GM12874 (cell line): ENCODE data around the gene CTR9.
A peak's percentile ranks its signal among the peaks of the same experiment; 100 is the strongest.

Experiments used
- CTCF ChIP-seq: IDR thresholded peaks from 2 replicates; pipeline ENCODE4 v1.5.1; 2011; ENCODE audit warnings: low read depth, mild to moderate bottlenecking, control low read depth, low read length, moderate library complexity; ENCODE audit not compliant: insufficient read depth

The CTR9 gene

GRCh38 chr11:10728789-10729472 lies 22.1 kb upstream of the CTR9 start:
- no peak for TF ChIP-seq CTCF

- no peak for TF ChIP-seq CTCF
Observed at GRCh38 chr11:10730151-10730550, 20.9 kb upstream of the CTR9 start.

GRCh38 chr11:10731064-10731680 lies 19.9 kb upstream of the CTR9 start:
- TF ChIP-seq CTCF = no peak

GRCh38 chr11:10735481-10736475 lies 15.3 kb upstream of the CTR9 start:
- TF ChIP-seq CTCF = peak; percentile 96

DNA sequence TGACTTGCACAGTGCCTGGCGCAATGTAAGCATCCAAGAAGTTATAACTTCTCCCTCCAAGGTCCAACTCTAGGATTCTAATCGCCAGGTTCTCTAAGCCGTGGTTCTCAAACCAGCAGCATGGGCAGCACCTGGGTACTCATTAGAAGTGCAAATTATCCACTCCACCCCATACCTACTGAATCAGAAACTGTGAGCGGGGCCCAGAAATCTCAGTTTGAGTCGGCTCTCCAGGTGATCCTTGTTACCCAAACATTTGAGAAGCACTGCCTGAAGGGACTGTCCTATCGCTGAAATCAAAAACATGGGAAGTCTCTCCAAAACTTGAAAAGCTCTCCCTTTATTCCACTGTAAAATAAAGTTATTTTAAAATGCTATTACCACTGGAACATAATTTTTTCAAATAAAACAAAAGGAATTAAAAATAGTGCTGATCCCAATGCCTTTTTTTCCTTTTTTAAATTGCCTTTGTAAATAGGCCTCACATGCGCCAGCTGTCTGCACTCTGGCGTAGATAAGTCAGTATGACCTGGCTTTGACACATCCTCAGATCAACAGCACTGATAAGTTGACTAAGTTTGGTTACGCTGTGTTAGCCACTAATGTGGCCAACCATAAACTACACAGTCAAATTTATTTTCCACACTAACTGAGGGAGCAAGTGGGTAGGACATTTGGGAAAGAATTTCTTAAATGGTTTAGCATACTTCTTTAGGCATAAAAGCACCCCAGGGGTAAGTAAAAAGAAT lies 8.4 kb upstream of the CTR9 start:
- no peak for TF ChIP-seq CTCF

DNA sequence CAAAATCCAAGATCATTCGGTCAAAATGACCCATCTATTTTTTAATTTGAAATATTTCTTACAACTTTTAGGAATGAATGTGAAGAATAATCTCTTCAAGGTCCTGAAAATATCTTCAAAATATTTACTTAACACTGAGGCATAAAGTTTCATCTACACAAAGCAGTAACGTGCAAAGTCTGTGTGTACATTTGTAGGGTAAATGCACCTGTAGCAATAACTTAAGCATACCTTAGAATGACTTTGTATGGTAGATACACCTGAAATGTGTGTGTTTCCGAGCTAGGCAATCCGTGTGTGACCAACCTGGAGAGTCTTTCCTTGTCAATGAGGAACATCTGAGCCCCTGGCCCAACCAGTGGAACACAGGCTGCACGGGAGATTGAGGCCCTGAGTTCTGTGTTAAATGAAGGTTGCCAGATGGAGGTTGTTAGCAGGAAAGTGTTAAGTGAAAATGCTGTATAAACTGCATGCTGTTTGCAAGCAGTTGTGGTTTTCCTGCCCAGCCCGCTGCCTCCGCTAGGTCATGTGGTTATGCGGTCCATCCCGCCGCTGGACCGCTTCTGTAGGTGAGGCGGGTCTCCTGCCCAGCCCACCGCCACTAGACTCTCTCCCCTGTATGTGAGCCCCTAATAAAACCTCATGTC lies 7.6 kb upstream of the CTR9 start:
- TF ChIP-seq CTCF = no peak
